NCI-H2029 treated with DMSO at 0.1 percent for 48 hours (cell line): ENCODE measurements around the gene PAX3.

Experiments
- DNase-seq: peaks from one replicate; lab custom pipeline; 2025; lab: John Stamatoyannopoulos, UW

Gene PAX3

GRCh38 chr2:222296911-222297599 is 1.7 kb downstream of the PAX3 start:
- no peak for DNase-seq

DNA sequence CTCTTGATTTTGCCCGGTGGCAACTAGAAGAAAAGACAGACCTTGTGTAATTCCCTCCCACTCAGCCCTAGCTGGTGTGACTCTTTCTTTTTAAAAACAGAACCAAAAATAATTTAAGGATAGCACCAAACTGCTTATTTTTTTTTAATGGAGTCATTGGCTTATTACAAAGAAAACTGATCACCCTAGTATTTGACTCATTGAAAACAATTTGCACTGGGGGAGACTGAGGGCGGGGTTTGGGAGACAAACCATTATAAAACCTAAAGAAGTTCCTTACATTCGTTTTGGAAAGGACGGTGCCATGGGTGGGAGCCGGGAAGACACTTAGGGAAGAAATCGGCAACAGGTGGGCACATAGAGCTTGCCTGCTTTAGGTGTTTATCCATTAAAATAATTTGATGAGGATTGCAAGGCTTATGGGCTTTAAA is 2.5 kb downstream of the PAX3 start:
- DNase-seq, result no peak

- no peak for DNase-seq
These were observed 3.3 kb downstream of the PAX3 start for GRCh38 chr2:222295368-222296062.

DNA sequence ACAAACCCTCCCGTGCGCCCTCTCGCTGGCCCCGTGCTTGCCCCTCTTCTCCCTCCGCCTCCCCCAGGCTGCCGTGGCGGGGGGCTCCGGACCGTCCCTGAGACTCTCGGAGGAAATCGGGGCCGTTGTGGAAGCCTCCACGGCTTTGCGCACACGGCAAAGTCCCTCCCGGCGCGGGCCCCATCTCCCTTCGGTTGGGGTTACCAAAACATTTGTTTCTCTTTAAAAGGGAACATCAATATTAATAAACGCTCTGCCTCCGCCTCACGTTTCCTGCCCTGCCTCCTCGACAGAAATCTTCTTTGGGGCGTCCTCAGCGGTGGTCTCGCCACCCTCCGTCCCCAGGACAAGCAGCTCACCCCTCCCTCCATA is 3.8 kb downstream of the PAX3 start:
- DNase-seq, result no peak

DNA sequence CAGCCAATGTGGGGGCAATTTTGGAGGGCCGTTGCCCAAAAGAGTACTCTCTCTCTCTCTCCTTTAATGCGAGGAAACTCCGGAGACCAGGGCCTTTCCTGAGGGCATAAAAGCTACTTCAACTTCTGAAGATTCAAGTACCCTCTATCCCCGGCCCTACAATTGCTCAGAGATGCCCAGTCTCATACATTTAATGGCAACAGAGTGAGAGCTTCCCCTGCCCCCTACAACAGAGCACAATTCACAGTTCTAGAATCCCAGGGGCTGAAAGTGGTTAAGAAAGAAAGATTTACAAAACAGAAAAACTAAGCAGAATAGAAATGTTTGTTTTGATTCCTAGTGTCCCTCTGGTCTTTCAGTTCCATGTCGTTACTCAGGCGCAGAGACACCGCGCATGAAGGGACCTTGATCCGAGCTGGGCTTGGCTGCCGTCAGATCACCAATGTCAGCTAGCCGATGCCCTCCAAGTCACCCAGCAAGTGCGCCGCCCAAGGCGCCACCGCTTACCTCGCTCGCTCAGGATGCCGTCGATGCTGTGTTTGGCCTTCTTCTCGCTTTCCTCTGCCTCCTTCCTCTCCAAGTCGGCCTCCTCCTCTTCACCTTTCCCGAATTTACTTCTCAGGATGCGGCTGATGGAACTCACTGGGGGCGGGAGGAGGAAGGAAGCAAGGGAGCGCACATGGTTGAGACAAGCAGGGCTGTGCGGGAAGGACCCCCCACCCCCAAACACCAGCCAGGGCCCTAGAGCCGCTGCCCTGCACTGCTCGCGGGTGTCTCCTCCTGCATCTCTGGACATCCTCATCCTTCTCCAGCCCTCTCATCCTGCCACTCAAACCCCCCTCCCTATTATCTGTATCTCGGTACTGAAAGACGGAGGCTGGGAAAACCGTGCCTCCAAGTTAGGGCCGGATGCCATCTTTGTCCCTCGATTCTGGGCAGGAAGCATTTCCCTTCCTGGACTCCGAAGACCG is 4.9 kb downstream of the PAX3 start:
- DNase-seq, result no peak

- no peak for DNase-seq
These were observed 6.4 kb downstream of the PAX3 start for GRCh38 chr2:222292149-222293134.

- no peak for DNase-seq
These were observed 7.3 kb downstream of the PAX3 start for GRCh38 chr2:222291485-222291841.

- DNase-seq, result no peak
These were observed 7.9 kb downstream of the PAX3 start for GRCh38 chr2:222290736-222291484.

DNA sequence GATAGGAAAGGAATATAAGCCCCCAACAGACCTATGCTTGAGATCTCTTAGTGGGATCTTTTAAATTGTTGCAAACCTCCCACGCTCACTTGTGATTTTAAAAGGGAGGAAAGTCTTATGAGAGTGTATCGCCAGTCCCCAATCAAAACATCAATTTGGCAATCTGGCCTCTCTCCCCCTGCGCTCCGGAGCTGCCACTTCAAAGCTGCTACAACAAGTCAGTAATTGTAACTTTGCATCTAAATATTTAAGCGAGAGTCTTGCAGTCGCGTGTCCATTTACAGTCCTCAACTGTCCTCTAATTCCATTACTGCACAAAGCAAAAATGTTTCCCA is 8.4 kb downstream of the PAX3 start:
- no peak for DNase-seq

GRCh38 chr2:222289278-222290160 is 9.3 kb downstream of the PAX3 start:
- DNase-seq, result no peak

DNA sequence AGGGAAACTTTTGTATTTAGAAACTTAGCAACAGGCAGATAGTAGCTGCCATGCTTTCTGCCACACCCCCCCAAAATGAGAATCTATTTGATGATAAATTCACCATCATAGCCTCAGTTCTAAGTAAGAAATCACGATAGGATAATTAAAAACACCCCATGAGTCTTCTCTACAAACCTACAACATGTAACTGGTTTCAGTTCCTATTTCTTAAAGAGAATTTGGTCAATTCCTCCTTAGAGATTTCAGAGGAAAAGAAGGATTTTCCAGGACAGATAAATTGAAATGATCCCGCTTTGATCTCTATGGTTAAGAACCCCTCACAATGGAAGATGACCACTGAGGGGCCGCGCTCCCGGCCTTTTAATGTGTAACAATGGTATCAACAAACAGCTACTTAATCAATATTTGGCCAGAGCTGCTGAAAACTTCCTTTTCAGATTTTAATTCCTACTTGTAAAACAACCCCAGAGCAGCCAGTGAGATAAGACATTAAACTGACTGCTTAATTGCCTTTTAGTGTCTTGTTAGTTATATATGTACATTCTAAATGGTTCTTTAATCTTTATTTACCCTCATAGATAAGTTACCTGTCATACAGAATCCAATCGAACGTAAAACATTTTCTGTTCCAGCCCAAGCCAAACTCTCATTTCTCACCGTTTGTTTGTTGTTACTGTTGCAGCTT is 10.1 kb downstream of the PAX3 start:
- no peak for DNase-seq

DNA sequence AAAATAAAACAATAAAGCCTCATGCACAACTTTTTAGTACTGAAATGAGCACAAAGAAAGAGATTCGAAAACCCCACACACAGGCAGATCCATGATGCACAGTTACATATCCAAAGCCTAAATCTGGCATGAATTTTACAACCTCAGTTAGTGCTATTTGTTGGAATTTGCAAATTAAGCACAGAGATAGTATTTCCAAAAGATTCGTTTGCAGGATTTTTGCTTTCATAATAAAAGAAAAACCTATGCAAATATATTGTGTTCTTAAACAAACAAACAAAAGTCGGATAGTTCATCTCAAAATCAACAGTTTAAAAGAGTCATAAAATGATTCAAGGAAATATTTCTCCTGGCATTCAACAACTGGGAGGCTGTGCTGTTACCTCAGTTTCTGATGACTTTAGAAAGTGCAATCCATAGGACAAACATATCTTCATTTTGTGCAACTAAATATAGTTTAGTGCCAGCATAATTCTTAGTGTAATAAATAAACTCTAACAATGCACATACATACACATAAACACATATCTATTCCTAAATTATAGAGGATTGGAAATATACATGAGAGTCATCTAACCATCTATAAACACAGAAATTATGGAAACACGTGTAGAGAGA is 10.8 kb downstream of the PAX3 start:
- DNase-seq, result no peak

DNA sequence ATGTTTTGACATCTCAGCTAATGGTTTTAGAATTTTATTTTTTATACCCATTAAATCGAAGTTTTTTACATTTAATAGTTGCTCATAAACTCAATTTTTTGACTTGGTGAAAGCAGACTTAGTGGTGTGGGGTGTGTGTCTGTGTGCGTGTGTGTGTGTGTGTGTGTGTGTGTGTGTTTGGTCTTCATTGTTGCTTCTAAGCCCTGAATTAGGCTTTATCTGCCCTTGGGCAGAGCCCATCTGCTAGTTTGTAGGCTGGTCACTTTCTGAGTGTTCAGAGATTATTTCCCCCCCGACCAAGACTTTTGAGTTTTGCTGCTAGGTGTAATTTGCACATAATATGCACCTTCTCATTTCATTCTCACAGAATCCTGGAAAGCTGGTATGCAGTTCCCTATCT is 14.3 kb downstream of the PAX3 start:
- DNase-seq, result no peak

GRCh38 chr2:222283634-222284033 is 15.2 kb downstream of the PAX3 start:
- no peak for DNase-seq

DNA sequence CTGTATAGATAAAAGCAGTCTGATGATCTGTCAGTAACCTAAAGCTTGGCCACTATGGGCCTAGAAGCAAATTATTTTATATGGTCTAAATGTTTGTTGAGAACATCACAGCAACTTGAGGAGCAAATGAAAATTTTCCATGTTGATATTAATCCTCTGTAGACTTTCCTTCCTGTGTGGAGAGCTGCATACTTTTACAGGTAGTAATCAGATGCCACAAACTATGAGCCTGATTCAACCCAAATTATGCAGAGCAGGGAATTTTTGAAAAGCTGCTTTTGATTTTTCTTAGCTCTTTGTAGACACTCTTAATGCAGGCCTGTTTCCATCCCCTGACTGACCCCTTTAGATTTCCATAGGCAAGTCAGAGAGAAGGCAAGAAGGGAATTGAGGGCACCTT is 17.3 kb downstream of the PAX3 start:
- DNase-seq, result no peak

GRCh38 chr2:222280795-222281194 is 18.0 kb downstream of the PAX3 start:
- DNase-seq, result no peak

- no peak for DNase-seq
These were observed 26.3 kb downstream of the PAX3 start for GRCh38 chr2:222272446-222273015.

GRCh38 chr2:222271854-222272253 is 26.9 kb downstream of the PAX3 start:
- DNase-seq, result no peak

GRCh38 chr2:222270396-222270795 is 28.4 kb downstream of the PAX3 start:
- no peak for DNase-seq
